ENCODE data around the gene AK2.

- TF ChIP-seq FOSL2 (IDR thresholded peaks at IDR 0.05) (no peak), FOSL2 (CRISPR knock-in tag; IDR thresholded peaks at IDR 0.05) (no peak), CTCF (IDR thresholded peaks at IDR 0.05) (no peak), MYC (IDR thresholded peaks at IDR 0.05; ENCODE audit: borderline replicate concordance, low read length) (no peak), RFX5 (IDR thresholded peaks at IDR 0.05) (no peak)
These were observed 8.6 kb upstream of the AK2 start for GRCh38 chr1:33045246-33045645.

All from A549 (cell line).